ENCODE results near the gene CD55.

GRCh38 chr1:207329469-207329868 lies 8.0 kb downstream of the CD55 start:
- TF ChIP-seq CTCF (IDR thresholded peaks at IDR 0.05) (no peak), POLR2A (IDR thresholded peaks at IDR 0.05) (no peak)
